Measurements from ENCODE around the gene TUBB4B.

The TUBB4B gene

DNA sequence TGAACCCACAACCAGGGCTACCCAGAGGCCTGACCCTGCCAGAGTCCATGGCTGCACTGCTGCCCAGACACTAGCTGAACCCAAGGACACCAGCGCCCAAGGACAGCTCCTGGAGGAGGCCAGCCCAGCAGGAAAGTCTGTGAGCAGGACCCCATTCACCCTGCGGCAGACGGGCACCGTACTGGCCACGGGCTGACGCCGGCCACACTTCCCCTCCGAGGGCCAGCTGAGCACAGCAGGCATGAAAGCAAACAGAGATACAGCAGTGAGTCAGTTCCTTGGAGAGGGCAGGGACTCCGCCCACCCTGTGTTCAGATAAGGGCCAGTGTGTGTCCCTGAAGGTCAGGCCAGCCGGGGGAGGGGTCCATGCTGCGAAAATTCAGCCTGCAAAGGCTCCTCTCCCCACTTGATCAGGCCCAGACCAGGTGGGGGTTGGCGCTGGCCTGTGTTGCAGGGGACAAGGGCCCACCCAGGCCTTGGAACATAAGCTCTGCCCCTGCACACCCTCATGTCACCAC lies 22.3 kb upstream of the TUBB4B start:
- no peaks in the 10 kb centered on the region for H3K27me3 ChIP-seq (ENCODE audit: insufficient read depth, low read length, poor library complexity)
- H3K4me1 ChIP-seq (ENCODE audit: insufficient read depth, low read length), result peaks cover 7% of the 10 kb centered on the region
- no peaks in the 10 kb centered on the region for H3K9me3 ChIP-seq (ENCODE audit: insufficient read depth, low read length, severe bottlenecking)
- no peak overlapping the region for H3K27ac ChIP-seq (ENCODE audit: low read length)
- no peak overlapping the region for H3K4me3 ChIP-seq (ENCODE audit: low read depth in 1 of 2, low read length in 2 of 2)
- ATAC-seq (ENCODE audit: insufficient read depth, low read depth) (no peak), DNase-seq (no peak)
- peaks cover 19% of the 10 kb centered on the region for H3K36me3 ChIP-seq (ENCODE audit: insufficient read depth, low read length)
- TF ChIP-seq, protein P1, sequence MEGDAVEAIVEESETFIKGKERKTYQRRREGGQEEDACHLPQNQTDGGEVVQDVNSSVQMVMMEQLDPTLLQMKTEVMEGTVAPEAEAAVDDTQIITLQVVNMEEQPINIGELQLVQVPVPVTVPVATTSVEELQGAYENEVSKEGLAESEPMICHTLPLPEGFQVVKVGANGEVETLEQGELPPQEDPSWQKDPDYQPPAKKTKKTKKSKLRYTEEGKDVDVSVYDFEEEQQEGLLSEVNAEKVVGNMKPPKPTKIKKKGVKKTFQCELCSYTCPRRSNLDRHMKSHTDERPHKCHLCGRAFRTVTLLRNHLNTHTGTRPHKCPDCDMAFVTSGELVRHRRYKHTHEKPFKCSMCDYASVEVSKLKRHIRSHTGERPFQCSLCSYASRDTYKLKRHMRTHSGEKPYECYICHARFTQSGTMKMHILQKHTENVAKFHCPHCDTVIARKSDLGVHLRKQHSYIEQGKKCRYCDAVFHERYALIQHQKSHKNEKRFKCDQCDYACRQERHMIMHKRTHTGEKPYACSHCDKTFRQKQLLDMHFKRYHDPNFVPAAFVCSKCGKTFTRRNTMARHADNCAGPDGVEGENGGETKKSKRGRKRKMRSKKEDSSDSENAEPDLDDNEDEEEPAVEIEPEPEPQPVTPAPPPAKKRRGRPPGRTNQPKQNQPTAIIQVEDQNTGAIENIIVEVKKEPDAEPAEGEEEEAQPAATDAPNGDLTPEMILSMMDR (IDR thresholded peaks at IDR 0.05; ENCODE audit: borderline replicate concordance, extremely low read depth, low read length, poor library complexity, severe bottlenecking), result no peak
- no peak for TF ChIP-seq EZH2 (IDR thresholded peaks at IDR 0.05; ENCODE audit: borderline replicate concordance, low read depth, low read length, severe bottlenecking)
- no peak overlapping the region for H3K9ac ChIP-seq (ENCODE audit: low read depth, low read length)
- no peak overlapping the region for H2AFZ ChIP-seq (ENCODE audit: low read depth, low read length)
- no peak overlapping the region for H3K4me2 ChIP-seq (ENCODE audit: insufficient read depth, low read length)
- H3K79me2 ChIP-seq (ENCODE audit: insufficient read depth, low read length), result no peaks in the 10 kb centered on the region
- H4K20me1 ChIP-seq (ENCODE audit: insufficient read depth, low read length), result no peaks in the 10 kb centered on the region; the same call in 1 of the 2 replicates

DNA sequence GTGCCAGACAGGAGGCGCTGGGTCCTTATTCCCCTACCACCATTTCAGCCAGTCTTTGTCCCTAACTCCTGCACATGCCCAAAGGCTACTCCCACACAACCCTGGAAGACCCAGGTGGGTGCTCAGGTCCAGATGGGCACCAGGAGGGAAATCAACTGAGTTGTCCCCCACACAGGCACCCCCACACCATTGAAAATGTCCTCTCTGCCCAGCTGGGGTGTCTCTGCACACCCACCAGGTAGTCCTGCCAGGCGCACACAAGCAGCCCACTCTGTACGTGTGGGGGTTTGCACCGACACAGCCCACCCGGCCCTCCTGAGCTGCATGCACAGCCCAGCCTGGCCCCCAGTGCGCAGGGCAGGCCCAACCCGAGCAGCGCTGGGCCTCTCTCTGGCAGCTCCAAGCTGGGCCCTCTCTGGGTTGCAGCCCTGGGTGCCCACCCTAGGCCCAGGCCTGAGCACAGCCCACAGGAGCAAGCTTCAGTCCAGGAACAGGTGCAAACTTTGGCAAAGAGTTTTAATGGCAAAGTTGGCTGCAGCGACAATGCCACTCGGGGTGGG lies 21.2 kb upstream of the TUBB4B start:
- no peak overlapping the region for H3K9ac ChIP-seq (ENCODE audit: low read depth, low read length)
- H3K27ac ChIP-seq (ENCODE audit: low read length), result no peak overlapping the region

DNA sequence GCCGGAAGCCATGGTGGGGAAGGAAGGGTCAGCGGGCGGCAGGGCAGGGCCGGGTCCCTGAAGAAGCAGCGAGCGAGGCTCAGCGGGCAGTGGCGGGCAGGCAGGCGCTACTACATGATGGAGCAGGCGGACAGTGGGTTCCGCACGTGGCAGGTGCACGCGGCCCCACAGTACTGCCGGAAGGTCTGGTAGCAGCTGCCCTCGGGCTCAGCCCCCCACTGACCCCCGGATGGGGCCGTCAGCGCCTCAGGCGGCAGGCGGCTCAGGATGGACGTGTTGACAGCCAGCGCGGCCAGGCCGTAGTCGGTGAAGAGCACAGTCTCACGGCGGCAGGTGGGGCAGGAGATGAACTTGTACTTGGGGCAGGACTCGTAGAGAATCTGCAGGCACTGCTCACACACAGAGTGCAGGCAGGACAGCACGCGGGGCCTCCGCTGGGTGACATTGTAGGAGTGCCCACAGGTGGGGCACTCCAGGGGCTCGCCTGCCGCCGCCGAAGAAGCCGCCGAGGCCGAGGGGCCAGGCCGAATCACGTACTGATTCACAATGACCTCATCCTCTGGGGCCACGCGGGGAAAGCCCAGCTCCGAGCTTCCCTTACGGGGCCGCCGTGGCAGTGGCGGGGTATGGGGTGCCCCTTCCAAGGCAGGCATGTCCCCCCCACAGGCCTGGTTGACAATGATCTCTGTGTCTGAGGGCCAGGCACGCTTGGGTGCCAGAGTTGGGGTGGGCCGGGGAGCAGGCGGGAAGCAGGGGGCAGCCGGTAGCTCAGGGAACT lies 20.6 kb upstream of the TUBB4B start:
- no peaks in the 10 kb centered on the region; the same call in 1 of the 2 replicates for H4K20me1 ChIP-seq (ENCODE audit: insufficient read depth, low read length)
- H3K27me3 ChIP-seq (ENCODE audit: insufficient read depth, low read length, poor library complexity), result no peaks in the 10 kb centered on the region
- no peak overlapping the region for H2AFZ ChIP-seq (ENCODE audit: low read depth, low read length)
- H3K9ac ChIP-seq (ENCODE audit: low read depth, low read length), result no peak overlapping the region
- no peaks in the 10 kb centered on the region for H3K79me2 ChIP-seq (ENCODE audit: insufficient read depth, low read length)
- H3K4me1 ChIP-seq (ENCODE audit: insufficient read depth, low read length), result peaks cover 17% of the 10 kb centered on the region
- no peak for ATAC-seq (ENCODE audit: insufficient read depth, low read depth)
- DNase-seq, result no peak
- no peak overlapping the region for H3K27ac ChIP-seq (ENCODE audit: low read length)
- H3K4me2 ChIP-seq (ENCODE audit: insufficient read depth, low read length), result no peak overlapping the region
- TF ChIP-seq, protein P1 (IDR thresholded peaks at IDR 0.05; ENCODE audit: borderline replicate concordance, extremely low read depth, low read length, poor library complexity, severe bottlenecking), result no peak
- no peak for TF ChIP-seq EZH2 (IDR thresholded peaks at IDR 0.05; ENCODE audit: borderline replicate concordance, low read depth, low read length, severe bottlenecking)
- no peaks in the 10 kb centered on the region for H3K9me3 ChIP-seq (ENCODE audit: insufficient read depth, low read length, severe bottlenecking)
- H3K36me3 ChIP-seq (ENCODE audit: insufficient read depth, low read length), result peaks cover 7% of the 10 kb centered on the region
- H3K4me3 ChIP-seq (ENCODE audit: low read depth in 1 of 2, low read length in 2 of 2), result no peak overlapping the region

More for the DNA sequence above, 21.2 kb upstream of the TUBB4B start:
- TF ChIP-seq EZH2 (IDR thresholded peaks at IDR 0.05; ENCODE audit: borderline replicate concordance, low read depth, low read length, severe bottlenecking), result no peak
- TF ChIP-seq, protein P1 (IDR thresholded peaks at IDR 0.05; ENCODE audit: borderline replicate concordance, extremely low read depth, low read length, poor library complexity, severe bottlenecking), result no peak
- H3K4me1 ChIP-seq (ENCODE audit: insufficient read depth, low read length), result peaks cover 17% of the 10 kb centered on the region
- no peak for ATAC-seq (ENCODE audit: insufficient read depth, low read depth)
- H3K79me2 ChIP-seq (ENCODE audit: insufficient read depth, low read length), result no peaks in the 10 kb centered on the region
- DNase-seq, result no peak
- H3K9me3 ChIP-seq (ENCODE audit: insufficient read depth, low read length, severe bottlenecking), result no peaks in the 10 kb centered on the region
- no peak overlapping the region for H3K4me2 ChIP-seq (ENCODE audit: insufficient read depth, low read length)
- H3K36me3 ChIP-seq (ENCODE audit: insufficient read depth, low read length), result peaks cover 11% of the 10 kb centered on the region
- no peak overlapping the region for H2AFZ ChIP-seq (ENCODE audit: low read depth, low read length)
- no peak overlapping the region for H3K4me3 ChIP-seq (ENCODE audit: low read depth in 1 of 2, low read length in 2 of 2)
- no peaks in the 10 kb centered on the region; the same call in 1 of the 2 replicates for H4K20me1 ChIP-seq (ENCODE audit: insufficient read depth, low read length)
- H3K27me3 ChIP-seq (ENCODE audit: insufficient read depth, low read length, poor library complexity), result no peaks in the 10 kb centered on the region

All from DND-41 (cell line).